Endothelial cell of umbilical vein (primary cell): ENCODE data around the gene RNGTT.

Experiments
- EZH2 ChIP-seq: IDR thresholded peaks from 2 replicates; pipeline ENCODE4 v1.6.1; 2012; ENCODE audit warnings: borderline replicate concordance, low read depth, mild to moderate bottlenecking, moderate library complexity, low read length, inconsistent platforms; ENCODE audit not compliant: severe bottlenecking
- JUN ChIP-seq: IDR thresholded peaks from 2 replicates; pipeline ENCODE4 v1.6.1; 2011; ENCODE audit warnings: borderline replicate concordance, low read depth; ENCODE audit not compliant: insufficient read length, insufficient read depth
- POLR2A ChIP-seq: IDR thresholded peaks from 2 replicates; pipeline ENCODE4 v1.6.1; 2012; ENCODE audit warnings: low read depth, mild to moderate bottlenecking, control low read depth, low read length
- POLR2AphosphoS5 ChIP-seq: IDR thresholded peaks from 2 replicates; pipeline ENCODE4 v1.6.1; 2012; ENCODE audit warnings: low read depth, mild to moderate bottlenecking, control low read depth, low read length, moderate library complexity; ENCODE audit not compliant: insufficient read depth
- TF ChIP-seq, protein P1 (sequence below), 2 donors: IDR thresholded peaks; 1 replicate in 1 of 2; 2 replicates in 1 of 2; pipeline ENCODE4 v1.5.1; 2011; ENCODE audit warnings: low read length in 2 of 2, mild to moderate bottlenecking in 2 of 2, moderate library complexity in 2 of 2, control low read depth in 1 of 2, inconsistent platforms in 1 of 2, low read depth in 1 of 2; ENCODE audit not compliant: insufficient read depth in 1 of 2; ENCODE audit errors: extremely low read depth in 1 of 2

DNA sequence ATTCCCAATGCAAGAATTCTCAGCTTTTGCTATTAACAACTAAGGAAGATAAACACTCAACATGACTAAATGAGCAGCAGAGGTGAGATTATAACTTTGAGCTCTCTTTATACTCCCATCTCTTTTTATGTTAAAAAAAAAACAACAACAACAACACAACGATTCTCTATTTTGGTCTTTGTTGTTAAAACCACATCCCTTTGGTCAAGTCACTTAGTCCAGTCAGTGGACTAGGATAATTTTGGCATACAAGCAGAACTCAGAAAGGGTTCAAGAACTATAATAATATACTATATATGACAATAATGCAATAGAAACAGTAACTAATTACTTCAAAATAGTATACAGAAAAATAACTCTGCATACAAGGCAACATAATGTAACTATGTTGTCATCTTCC, 312.4 kb downstream of the RNGTT start:
- no peak for TF ChIP-seq JUN
- TF ChIP-seq, protein P1, sequence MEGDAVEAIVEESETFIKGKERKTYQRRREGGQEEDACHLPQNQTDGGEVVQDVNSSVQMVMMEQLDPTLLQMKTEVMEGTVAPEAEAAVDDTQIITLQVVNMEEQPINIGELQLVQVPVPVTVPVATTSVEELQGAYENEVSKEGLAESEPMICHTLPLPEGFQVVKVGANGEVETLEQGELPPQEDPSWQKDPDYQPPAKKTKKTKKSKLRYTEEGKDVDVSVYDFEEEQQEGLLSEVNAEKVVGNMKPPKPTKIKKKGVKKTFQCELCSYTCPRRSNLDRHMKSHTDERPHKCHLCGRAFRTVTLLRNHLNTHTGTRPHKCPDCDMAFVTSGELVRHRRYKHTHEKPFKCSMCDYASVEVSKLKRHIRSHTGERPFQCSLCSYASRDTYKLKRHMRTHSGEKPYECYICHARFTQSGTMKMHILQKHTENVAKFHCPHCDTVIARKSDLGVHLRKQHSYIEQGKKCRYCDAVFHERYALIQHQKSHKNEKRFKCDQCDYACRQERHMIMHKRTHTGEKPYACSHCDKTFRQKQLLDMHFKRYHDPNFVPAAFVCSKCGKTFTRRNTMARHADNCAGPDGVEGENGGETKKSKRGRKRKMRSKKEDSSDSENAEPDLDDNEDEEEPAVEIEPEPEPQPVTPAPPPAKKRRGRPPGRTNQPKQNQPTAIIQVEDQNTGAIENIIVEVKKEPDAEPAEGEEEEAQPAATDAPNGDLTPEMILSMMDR (IDR thresholded peaks at IDR 0.05; ENCODE audit: extremely low read depth in 1 of 2, insufficient read depth in 1 of 2, low read depth in 1 of 2, low read length in 2 of 2) = no peak
- no peak for TF ChIP-seq POLR2AphosphoS5
- no peak for TF ChIP-seq EZH2
- TF ChIP-seq POLR2A = no peak
